Activated CD4-positive, alpha-beta T cell treated with anti-CD3 and anti-CD28 coated beads, Interleukin-2, amount 50 U/mL, for 16 hours (primary cell): Measurements from ENCODE around the gene MICA.
"Not testable (repeated sequence)": the region's sequence is repeated elsewhere in the genome, so short reads cannot be mapped to it uniquely, and the experiment has no call there.

Experiments
- DNase-seq: peaks from one replicate; pipeline ENCODE4 v3.0.0-alpha.2; 2020

Gene MICA

GRCh38 chr6:31403283-31404060 lies at the start of gene MICA:
Gene MICA (plus strand): TSS chr6:31403595. CDS start chr6:31403633, 38 bp downstream.
- DNase-seq: peak; percentile 77

- DNase-seq: no peak
Observed at GRCh38 chr6:31354158-31354863, 49.1 kb upstream of the MICA start.

GRCh38 chr6:31354864-31355582 lies 48.4 kb upstream of the MICA start:
- DNase-seq: no peak

- DNase-seq: no peak
Observed at GRCh38 chr6:31355583-31355948, 47.8 kb upstream of the MICA start.

GRCh38 chr6:31356216-31356945 lies 47.0 kb upstream of the MICA start:
- no peak for DNase-seq

- DNase-seq: peak; percentile 82
Observed at GRCh38 chr6:31356946-31357466, 46.4 kb upstream of the MICA start, which contains the start of gene HLA-B. Gene HLA-B (minus strand): TSS chr6:31357179. CDS start chr6:31357158, 21 bp downstream.

GRCh38 chr6:31357886-31358285 lies 45.5 kb upstream of the MICA start:
- DNase-seq: no peak

- DNase-seq: no peak
Observed at GRCh38 chr6:31358302-31358701, 45.1 kb upstream of the MICA start.

GRCh38 chr6:31359581-31359980 lies 43.8 kb upstream of the MICA start:
- no peak for DNase-seq

- DNase-seq: no peak
Observed at GRCh38 chr6:31362751-31363150, 40.6 kb upstream of the MICA start.

GRCh38 chr6:31363811-31364210 lies 39.6 kb upstream of the MICA start:
- peak; percentile 46 for DNase-seq

GRCh38 chr6:31365864-31366263 lies 37.5 kb upstream of the MICA start:
- no peak for DNase-seq

GRCh38 chr6:31366693-31367470 lies 36.5 kb upstream of the MICA start:
- peak; percentile 90 for DNase-seq

GRCh38 chr6:31368461-31368860 lies 34.9 kb upstream of the MICA start:
- no peak for DNase-seq

GRCh38 chr6:31374118-31374517 lies 29.3 kb upstream of the MICA start:
- not testable (repeated sequence) for DNase-seq

- no peak for DNase-seq
Observed at GRCh38 chr6:31375699-31376098, 27.7 kb upstream of the MICA start.

GRCh38 chr6:31377029-31377428 lies 26.4 kb upstream of the MICA start:
- no peak for DNase-seq

GRCh38 chr6:31378062-31378720 lies 25.2 kb upstream of the MICA start:
- DNase-seq: no peak

- DNase-seq: no peak
Observed at GRCh38 chr6:31378721-31379103, 24.7 kb upstream of the MICA start.

GRCh38 chr6:31379850-31380249 lies 23.5 kb upstream of the MICA start:
- DNase-seq: no peak

- DNase-seq: no peak
Observed at GRCh38 chr6:31381666-31382065, 21.7 kb upstream of the MICA start.
